HepG2 (cell line): ENCODE results near the gene SH3PXD2A. TPM values are rescaled to one million over a fixed set of nuclear protein-coding genes. Genes with fewer than 3 reads are reported as not detected.

ENCODE experiments used
- BRCA1 ChIP-seq: sonication (generic); formaldehyde crosslinking; IDR thresholded peaks from 2 replicates; pipeline ENCODE4 v1.4.0; 2020; ENCODE audit warnings: missing genetic modification reagents
- GZF1 ChIP-seq: sonication (generic); formaldehyde crosslinking; IDR thresholded peaks from 2 replicates; pipeline ENCODE4 v1.5.1; 2020; ENCODE audit warnings: mild to moderate bottlenecking, missing genetic modification reagents
- KDM3A ChIP-seq: IDR thresholded peaks from 2 replicates; pipeline ENCODE4 v1.6.1; 2018; ENCODE audit warnings: low read depth, missing compliant biosample characterization
- MEIS1 ChIP-seq: sonication (generic); formaldehyde crosslinking; IDR thresholded peaks from 2 replicates; pipeline ENCODE4 v1.9.0; 2021; ENCODE audit warnings: mild to moderate bottlenecking, missing genetic modification reagents, moderate library complexity, borderline replicate concordance
- RCOR2 ChIP-seq: IDR thresholded peaks from 2 replicates; pipeline ENCODE4 v1.6.1; 2016; ENCODE audit warnings: missing biosample characterization, missing genetic modification reagents
- SIN3A ChIP-seq: IDR thresholded peaks from 2 replicates; pipeline ENCODE4 v1.6.1; 2011; ENCODE audit warnings: low read depth, mild to moderate bottlenecking, control low read depth, low read length, borderline replicate concordance
- SNAPC2 ChIP-seq: sonication (generic); formaldehyde crosslinking; IDR thresholded peaks from 2 replicates; pipeline ENCODE4 v1.8.1; 2022; ENCODE audit warnings: mild to moderate bottlenecking, missing genetic modification reagents
- SSRP1 ChIP-seq: IDR thresholded peaks from 2 replicates; pipeline ENCODE4 v1.6.1; 2016; ENCODE audit warnings: control low read depth
- XRCC5 ChIP-seq: fragments of 200-400 bp; formaldehyde crosslinking; optimal IDR thresholded peaks from 2 replicates; pipeline ENCODE3; 2017; ENCODE audit warnings: mild to moderate bottlenecking, low read length
- ZNF124 ChIP-seq: sonication (generic); formaldehyde crosslinking; IDR thresholded peaks from 2 replicates; pipeline ENCODE4 v1.4.0; 2020; ENCODE audit warnings: missing genetic modification reagents
- ZNF713 ChIP-seq: sonication (generic); formaldehyde crosslinking; IDR thresholded peaks from 2 replicates; pipeline ENCODE4 v1.4.0; 2020; ENCODE audit warnings: mild to moderate bottlenecking, missing genetic modification reagents
- ZNF747 ChIP-seq: sonication (generic); formaldehyde crosslinking; IDR thresholded peaks from 2 replicates; pipeline ENCODE4 v1.8.1; 2023; ENCODE audit warnings: missing genetic modification reagents, mild to moderate bottlenecking, borderline replicate concordance
- polyA plus RNA-seq, 8 experiments: library from polyadenylated mRNA; depleted of rRNA in 3 of 8; stranded (reverse) in 7 of 8; unstranded in 1 of 8; fragments of >200 nt; fragmentation: Illumina TruSeq in 4 of 8; extraction: Trizol in 4 of 8; gene quantifications; 2 replicates each; pipeline versions ENCODE4 v1.2.1 to v1.2.3, GENCODE V29; 2011 to 2016; ENCODE audit warnings: low read depth in 4 of 8, missing spikeins in 1 of 8, mixed read lengths in 1 of 8; ENCODE audit not compliant: insufficient read depth in 1 of 8
- total RNA-seq, 5 experiments: library from RNA; depleted of rRNA; stranded (reverse); fragments of >200 nt; fragmentation: Illumina TruSeq; extraction: Trizol; gene quantifications; 2 replicates each; pipeline ENCODE4 v1.2.3, GENCODE V29; 2016; ENCODE audit warnings: low read depth in 1 of 5
- TF ChIP-seq, protein P1 (sequence below): sonication (generic); formaldehyde crosslinking; IDR thresholded peaks from 2 replicates; pipeline ENCODE4 v1.4.0; 2020; ENCODE audit warnings: mild to moderate bottlenecking, low read depth, missing genetic modification reagents
- TF ChIP-seq, protein P2 (sequence below): sonication (generic); formaldehyde crosslinking; IDR thresholded peaks from 2 replicates; pipeline ENCODE4 v1.4.0; 2020; ENCODE audit warnings: missing genetic modification reagents, borderline replicate concordance
- TF ChIP-seq, protein P3 (sequence below): sonication (generic); formaldehyde crosslinking; IDR thresholded peaks from 2 replicates; pipeline ENCODE4 v1.4.0; 2020; ENCODE audit warnings: missing genetic modification reagents
- TF ChIP-seq, protein P4 (sequence below): sonication (generic); formaldehyde crosslinking; IDR thresholded peaks from 2 replicates; pipeline ENCODE4 v1.4.0; 2020; ENCODE audit warnings: missing genetic modification reagents; ENCODE audit errors: not compliant biosample characterization
- TF ChIP-seq, protein P5 (sequence below): IDR thresholded peaks from 2 replicates; pipeline ENCODE4 v1.6.1; 2016; ENCODE audit warnings: low read depth, borderline replicate concordance
- TF ChIP-seq, protein P6 (sequence below): sonication (generic); formaldehyde crosslinking; IDR thresholded peaks from 2 replicates; pipeline ENCODE4 v1.5.1; 2020; ENCODE audit warnings: mild to moderate bottlenecking, missing genetic modification reagents
- TF ChIP-seq, protein P7 (sequence below): IDR thresholded peaks from 2 replicates; pipeline ENCODE4 v1.6.1; 2012; ENCODE audit warnings: inconsistent platforms

SH3PXD2A gene
- total and polyA plus RNA-seq, 2 of the 13 experiments (the other 11 are each of a cell fraction or from before 2014, with no cell fraction given), result 11.1 to 11.3 TPM

DNA sequence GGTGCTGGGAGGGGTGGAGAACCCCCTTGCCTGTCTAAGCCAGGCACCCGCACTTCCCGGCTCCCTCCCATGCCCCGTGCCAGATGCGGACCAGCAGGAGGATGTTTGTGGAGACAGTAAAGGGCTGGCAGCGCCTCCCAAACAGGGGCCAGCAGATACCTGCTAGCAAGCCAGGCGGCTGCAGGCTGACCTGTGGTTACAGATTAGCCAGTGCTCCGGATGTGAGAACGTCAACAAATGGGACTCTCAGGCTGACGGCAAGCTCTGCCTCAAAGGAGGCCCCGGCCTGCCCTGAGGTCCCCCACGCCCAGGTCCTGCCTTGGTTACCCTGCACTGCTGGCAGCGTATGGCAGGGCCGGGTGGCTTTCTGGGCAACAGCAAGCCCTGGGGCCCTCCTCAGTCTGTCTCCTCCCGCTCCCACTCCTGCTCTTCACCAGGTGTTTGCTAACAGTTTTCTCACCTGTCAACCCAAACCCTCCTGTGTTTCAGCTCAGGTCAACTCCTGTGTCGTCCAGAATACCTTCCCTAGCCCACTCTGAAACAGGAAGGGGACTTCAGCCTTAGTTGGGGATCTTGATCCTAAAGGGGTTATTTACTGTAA lies 276.5 kb downstream of the SH3PXD2A start (continued):
- TF ChIP-seq, protein P1, sequence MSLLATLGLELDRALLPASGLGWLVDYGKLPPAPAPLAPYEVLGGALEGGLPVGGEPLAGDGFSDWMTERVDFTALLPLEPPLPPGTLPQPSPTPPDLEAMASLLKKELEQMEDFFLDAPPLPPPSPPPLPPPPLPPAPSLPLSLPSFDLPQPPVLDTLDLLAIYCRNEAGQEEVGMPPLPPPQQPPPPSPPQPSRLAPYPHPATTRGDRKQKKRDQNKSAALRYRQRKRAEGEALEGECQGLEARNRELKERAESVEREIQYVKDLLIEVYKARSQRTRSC (CRISPR knock-in tag), result no peak
- TF ChIP-seq MEIS1 (CRISPR knock-in tag) (peak; percentile 69; the same call in 1 of the 2 replicates), ZNF747 (peak; percentile 65; the same call in 1 of the 2 replicates), RCOR2 (0 out of 2 replicates have a peak, but pooled peaks have one; percentile 23), SSRP1 (CRISPR knock-in tag) (0 out of 2 replicates have a peak, but pooled peaks have one; percentile 57), SNAPC2 (CRISPR knock-in tag) (0 out of 2 replicates have a peak, but pooled peaks have one; percentile 73), ZNF124 (no peak), SIN3A (peak; percentile 66; the same call in 1 of the 2 replicates), BRCA1 (CRISPR knock-in tag) (0 out of 2 replicates have a peak, but pooled peaks have one; percentile 47), KDM3A (CRISPR knock-in tag) (peak; percentile 56; the same call in 1 of the 2 replicates), XRCC5 (peak; percentile 47), GZF1 (CRISPR knock-in tag) (no peak), ZNF713 (no peak)
- TF ChIP-seq, protein P2, sequence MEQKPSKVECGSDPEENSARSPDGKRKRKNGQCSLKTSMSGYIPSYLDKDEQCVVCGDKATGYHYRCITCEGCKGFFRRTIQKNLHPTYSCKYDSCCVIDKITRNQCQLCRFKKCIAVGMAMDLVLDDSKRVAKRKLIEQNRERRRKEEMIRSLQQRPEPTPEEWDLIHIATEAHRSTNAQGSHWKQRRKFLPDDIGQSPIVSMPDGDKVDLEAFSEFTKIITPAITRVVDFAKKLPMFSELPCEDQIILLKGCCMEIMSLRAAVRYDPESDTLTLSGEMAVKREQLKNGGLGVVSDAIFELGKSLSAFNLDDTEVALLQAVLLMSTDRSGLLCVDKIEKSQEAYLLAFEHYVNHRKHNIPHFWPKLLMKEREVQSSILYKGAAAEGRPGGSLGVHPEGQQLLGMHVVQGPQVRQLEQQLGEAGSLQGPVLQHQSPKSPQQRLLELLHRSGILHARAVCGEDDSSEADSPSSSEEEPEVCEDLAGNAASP (CRISPR knock-in tag), result peak; percentile 75; the same call in 1 of the 2 replicates
- TF ChIP-seq, protein P3, sequence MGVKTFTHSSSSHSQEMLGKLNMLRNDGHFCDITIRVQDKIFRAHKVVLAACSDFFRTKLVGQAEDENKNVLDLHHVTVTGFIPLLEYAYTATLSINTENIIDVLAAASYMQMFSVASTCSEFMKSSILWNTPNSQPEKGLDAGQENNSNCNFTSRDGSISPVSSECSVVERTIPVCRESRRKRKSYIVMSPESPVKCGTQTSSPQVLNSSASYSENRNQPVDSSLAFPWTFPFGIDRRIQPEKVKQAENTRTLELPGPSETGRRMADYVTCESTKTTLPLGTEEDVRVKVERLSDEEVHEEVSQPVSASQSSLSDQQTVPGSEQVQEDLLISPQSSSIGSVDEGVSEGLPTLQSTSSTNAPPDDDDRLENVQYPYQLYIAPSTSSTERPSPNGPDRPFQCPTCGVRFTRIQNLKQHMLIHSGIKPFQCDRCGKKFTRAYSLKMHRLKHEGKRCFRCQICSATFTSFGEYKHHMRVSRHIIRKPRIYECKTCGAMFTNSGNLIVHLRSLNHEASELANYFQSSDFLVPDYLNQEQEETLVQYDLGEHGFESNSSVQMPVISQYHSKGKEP (CRISPR knock-in tag), result no peak
- TF ChIP-seq, protein P4, sequence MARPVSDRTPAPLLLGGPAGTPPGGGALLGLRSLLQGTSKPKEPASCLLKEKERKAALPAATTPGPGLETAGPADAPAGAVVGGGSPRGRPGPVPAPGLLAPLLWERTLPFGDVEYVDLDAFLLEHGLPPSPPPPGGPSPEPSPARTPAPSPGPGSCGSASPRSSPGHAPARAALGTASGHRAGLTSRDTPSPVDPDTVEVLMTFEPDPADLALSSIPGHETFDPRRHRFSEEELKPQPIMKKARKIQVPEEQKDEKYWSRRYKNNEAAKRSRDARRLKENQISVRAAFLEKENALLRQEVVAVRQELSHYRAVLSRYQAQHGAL, result no peak
- TF ChIP-seq, protein P5, sequence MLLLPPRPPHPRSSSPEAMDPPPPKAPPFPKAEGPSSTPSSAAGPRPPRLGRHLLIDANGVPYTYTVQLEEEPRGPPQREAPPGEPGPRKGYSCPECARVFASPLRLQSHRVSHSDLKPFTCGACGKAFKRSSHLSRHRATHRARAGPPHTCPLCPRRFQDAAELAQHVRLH (CRISPR knock-in tag), result peak; percentile 26; the same call in 1 of the 2 replicates
- TF ChIP-seq, protein P6, sequence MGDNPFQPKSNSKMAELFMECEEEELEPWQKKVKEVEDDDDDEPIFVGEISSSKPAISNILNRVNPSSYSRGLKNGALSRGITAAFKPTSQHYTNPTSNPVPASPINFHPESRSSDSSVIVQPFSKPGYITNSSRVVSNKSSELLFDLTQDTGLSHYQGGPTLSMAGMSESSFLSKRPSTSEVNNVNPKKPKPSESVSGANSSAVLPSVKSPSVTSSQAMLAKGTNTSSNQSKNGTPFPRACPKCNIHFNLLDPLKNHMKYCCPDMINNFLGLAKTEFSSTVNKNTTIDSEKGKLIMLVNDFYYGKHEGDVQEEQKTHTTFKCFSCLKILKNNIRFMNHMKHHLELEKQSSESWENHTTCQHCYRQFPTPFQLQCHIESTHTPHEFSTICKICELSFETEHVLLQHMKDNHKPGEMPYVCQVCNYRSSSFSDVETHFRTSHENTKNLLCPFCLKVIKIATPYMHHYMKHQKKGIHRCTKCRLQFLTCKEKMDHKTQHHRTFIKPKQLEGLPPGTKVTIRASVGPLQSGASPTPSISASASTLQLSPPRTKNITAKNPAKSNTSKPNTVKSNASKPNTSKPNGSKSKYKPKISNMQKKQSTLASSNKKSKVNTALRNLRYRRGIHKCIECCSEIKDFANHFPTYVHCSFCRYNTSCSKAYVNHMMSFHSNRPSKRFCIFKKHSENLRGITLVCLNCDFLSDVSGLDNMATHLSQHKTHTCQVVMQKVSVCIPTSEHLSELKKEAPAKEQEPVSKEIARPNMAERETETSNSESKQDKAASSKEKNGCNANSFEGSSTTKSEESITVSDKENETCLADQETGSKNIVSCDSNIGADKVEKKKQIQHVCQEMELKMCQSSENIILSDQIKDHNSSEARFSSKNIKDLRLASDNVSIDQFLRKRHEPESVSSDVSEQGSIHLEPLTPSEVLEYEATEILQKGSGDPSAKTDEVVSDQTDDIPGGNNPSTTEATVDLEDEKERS, result peak; percentile 33; the same call in 1 of the 2 replicates
- TF ChIP-seq, protein P7, sequence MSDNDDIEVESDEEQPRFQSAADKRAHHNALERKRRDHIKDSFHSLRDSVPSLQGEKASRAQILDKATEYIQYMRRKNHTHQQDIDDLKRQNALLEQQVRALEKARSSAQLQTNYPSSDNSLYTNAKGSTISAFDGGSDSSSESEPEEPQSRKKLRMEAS, result peak; percentile 56
